ENCODE data around the gene DLG3. TPM values are rescaled to one million over a fixed set of nuclear protein-coding genes. Genes with fewer than 3 reads are reported as not detected.
"Not testable (repeated sequence)": the region's sequence is repeated elsewhere in the genome, so short reads cannot be mapped to it uniquely, and the experiment has no call there.

DLG3 gene
- total RNA-seq (2014; rRNA removed; shearing (Covaris generic)) = 31.5 and 42.3 TPM in 2 replicates

DNA sequence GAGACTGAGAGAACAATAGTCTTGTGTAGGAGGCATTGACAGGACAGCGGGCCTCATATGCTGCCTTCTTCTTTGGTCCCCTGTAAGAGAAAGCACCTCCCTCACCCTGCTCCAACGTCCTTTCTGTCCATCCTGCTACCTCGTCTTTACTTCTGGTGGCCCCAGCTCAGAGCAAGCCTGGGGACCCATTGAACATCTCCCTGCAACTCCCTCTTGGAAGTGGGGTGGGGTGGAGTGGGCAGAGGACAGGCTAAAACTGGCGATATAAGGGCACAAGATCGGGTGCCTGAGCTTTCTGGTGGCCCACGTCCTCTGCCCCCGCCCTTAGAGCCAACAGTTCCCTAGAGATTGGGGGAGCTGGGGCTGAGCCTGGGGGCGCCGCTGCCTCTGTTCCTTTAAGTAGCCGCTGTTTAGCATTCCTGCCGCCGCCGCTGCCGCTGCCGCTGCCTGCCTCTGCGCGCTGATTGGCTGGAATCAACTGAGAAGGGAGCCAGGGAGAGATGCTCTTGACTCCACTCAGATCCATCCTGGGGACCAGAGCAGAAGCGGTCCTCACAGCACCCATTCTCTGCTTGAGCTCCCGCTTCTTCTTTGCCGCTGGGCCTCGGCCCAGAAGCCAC is at the start of gene DLG3:
Gene DLG3 (plus strand): TSS at position 510 of the 620 bp plus-strand sequence. CDS start 367 bp downstream, outside the sequence.
- H3K4me3 ChIP-seq (ENCODE audit: insufficient read depth, low read depth, low read length) = peak within 1 kb of the TSS; percentile 12; the same call in 1 of the 2 replicates
- no peaks in the 10 kb centered on the region for H3K36me3 ChIP-seq (replicated peaks; ENCODE audit: control insufficient read depth, insufficient read depth, low read length)
- peak; percentile 89 for DNase-seq
- H3K27me3 ChIP-seq (ENCODE audit: control insufficient read depth, insufficient read depth, low read length) = peaks cover 11% of the 10 kb centered on the region

DNA sequence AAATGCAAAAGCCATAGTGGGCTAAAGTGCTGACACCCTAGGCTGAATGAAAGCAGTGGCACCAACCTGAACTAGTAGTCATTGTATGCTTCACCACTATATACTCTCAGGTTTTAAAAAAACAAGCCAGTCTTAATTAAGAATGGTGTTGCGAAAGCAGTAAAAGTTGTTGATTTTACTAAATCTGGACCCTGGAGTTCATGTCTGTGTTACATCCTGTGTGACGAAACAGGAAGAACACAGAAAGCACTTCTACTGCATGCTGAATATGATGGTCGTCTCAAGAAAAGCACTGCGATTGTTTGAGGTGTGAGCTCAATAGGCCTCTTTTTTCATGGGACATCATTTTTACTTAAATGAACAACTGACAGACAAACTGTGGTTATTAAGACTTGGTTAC is 45.7 kb upstream of the DLG3 start:
- Histone ChIP-seq H3K27me3 (ENCODE audit: control insufficient read depth, insufficient read depth, low read length) (no peaks in the 10 kb centered on the region), H3K36me3 (replicated peaks; ENCODE audit: control insufficient read depth, insufficient read depth, low read length) (peaks cover 3% of the 10 kb centered on the region), H3K4me3 (ENCODE audit: insufficient read depth, low read depth, low read length) (no peak overlapping the region)
- DNase-seq = no peak

DNA sequence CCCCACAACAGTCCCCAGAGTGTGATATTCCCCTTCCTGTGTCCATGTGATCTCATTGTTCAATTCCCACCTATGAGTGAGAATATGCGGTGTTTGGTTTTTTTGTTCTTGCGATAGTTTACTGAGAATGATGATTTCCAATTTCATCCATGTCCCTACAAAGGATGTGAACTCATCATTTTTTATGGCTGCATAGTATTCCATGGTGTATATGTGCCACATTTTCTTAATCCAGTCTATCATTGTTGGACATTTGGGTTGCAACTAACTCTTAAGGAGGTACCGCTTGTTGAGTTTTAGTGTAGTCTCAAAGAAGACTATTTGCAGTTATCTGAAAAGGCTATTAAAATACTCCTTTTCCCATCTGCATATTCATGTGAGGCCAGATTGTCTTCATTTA is 44.5 kb upstream of the DLG3 start:
- H3K36me3 ChIP-seq (replicated peaks; ENCODE audit: control insufficient read depth, insufficient read depth, low read length); DNase-seq; H3K4me3 ChIP-seq (ENCODE audit: insufficient read depth, low read depth, low read length); H3K27me3 ChIP-seq (ENCODE audit: control insufficient read depth, insufficient read depth, low read length): not testable (repeated sequence)

DNA sequence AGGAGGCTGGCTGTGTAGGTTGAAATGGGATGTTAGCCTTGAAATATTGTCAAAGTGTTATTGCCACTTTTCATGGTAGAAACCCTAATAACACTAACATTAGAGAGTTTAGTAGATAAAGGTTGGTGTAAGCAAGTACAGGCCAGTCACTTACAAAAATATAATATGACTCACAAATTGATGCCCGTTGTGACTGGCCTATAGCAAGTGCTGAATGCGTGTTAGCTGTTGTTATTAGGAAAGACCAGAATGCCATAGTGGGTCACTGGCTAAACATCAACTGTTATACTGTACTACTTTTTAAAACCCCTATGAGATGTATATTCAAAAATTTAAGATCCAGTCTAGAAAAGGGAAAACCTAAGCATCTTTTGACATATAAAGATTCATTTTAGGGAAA is 41.9 kb upstream of the DLG3 start:
- Histone ChIP-seq H3K36me3 (replicated peaks; ENCODE audit: control insufficient read depth, insufficient read depth, low read length) (peaks cover 8% of the 10 kb centered on the region), H3K4me3 (ENCODE audit: insufficient read depth, low read depth, low read length) (no peak overlapping the region), H3K27me3 (ENCODE audit: control insufficient read depth, insufficient read depth, low read length) (no peaks in the 10 kb centered on the region)
- DNase-seq = no peak

DNA sequence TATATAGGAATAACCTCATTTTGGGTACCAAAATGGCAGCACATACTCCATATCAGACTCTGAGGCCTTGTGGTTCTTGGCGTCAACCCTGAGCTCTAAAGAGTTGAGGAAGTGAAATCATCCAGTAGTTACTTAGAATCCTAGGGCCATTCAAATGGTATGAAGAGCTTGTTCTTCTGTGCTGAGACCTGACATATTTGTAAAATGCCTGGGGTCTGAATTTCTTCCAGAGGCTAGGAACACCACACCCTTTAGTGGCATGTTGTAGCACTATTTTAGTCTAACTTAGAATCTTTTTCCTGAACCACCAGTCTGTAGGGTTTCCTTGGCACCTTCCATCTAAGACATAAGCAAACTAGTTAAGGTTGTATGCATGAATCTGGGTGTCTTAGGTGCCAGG is 39.6 kb upstream of the DLG3 start:
- Histone ChIP-seq H3K4me3 (ENCODE audit: insufficient read depth, low read depth, low read length) (no peak overlapping the region), H3K27me3 (ENCODE audit: control insufficient read depth, insufficient read depth, low read length) (no peaks in the 10 kb centered on the region), H3K36me3 (replicated peaks; ENCODE audit: control insufficient read depth, insufficient read depth, low read length) (peaks cover 9% of the 10 kb centered on the region)
- no peak for DNase-seq

DNA sequence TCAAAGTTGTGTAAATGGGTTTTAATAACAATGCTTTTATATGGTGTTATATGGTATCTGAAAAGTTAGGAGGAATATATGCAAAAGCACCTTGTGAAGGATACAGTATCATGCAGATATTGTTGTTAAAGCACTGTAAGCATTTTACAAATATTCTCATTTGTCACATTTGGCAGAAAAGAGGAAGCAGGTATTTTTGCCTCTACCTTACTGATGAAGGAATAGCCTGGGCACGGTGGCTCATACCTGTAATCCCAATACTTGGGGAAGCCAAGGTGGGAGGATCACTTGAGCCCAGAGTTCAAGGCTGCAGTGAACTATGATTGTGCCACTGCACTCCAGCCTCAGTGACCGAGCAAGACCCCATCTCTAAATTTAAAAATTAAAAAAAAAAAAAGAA is 33.7 kb upstream of the DLG3 start:
- peaks cover 3% of the 10 kb centered on the region for H3K36me3 ChIP-seq (replicated peaks; ENCODE audit: control insufficient read depth, insufficient read depth, low read length)
- no peak for DNase-seq
- H3K27me3 ChIP-seq (ENCODE audit: control insufficient read depth, insufficient read depth, low read length) = no peaks in the 10 kb centered on the region
- H3K4me3 ChIP-seq (ENCODE audit: insufficient read depth, low read depth, low read length) = no peak overlapping the region

DNA sequence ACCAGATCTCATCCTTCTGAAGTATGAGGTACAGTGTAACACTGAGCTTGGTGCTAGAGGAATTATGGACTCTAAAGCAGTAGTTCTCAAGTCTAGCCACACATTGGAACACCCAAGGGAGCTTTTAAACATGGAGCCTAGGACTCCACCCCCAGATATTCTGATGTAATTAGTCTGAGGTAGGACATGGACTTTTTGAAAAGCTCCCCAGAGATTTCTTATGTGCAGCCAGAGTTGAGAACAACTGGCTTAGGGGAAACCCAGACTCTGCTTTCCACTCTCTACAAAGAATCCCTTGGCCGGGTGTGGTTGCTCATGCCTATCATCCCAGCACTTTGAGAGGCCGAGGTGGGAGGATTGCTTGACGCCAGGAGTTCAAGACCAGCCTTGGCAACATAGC is 33.2 kb upstream of the DLG3 start:
- no peaks in the 10 kb centered on the region for H3K27me3 ChIP-seq (ENCODE audit: control insufficient read depth, insufficient read depth, low read length)
- no peak for DNase-seq
- peaks cover 3% of the 10 kb centered on the region for H3K36me3 ChIP-seq (replicated peaks; ENCODE audit: control insufficient read depth, insufficient read depth, low read length)

DNA sequence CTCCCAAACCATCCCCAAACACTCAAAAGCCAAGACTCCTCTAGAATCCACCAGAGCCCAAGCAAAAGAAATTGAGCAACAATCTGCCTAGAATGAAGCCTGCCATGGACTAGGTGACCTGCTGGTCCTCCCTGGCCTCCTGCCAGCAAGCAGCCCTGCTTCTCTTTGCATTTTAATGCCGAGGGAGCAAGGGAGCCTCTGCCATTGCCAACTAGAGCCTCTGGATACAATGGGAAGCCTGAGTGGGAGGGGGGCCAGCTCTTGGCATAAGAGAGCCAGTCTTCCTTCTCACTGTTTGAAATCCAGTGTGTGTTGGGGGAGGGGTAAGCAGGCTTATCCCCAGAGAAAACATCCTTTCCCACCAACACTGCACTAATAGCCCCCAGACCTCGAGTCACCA is 23.0 kb upstream of the DLG3 start:
- DNase-seq = peak; percentile 52
- Histone ChIP-seq H3K4me3 (ENCODE audit: insufficient read depth, low read depth, low read length) (no peak overlapping the region), H3K36me3 (replicated peaks; ENCODE audit: control insufficient read depth, insufficient read depth, low read length) (peaks cover 3% of the 10 kb centered on the region), H3K27me3 (ENCODE audit: control insufficient read depth, insufficient read depth, low read length) (no peaks in the 10 kb centered on the region)

More for the DNA sequence above, 33.2 kb upstream of the DLG3 start:
- no peak overlapping the region for H3K4me3 ChIP-seq (ENCODE audit: insufficient read depth, low read depth, low read length)

DNA sequence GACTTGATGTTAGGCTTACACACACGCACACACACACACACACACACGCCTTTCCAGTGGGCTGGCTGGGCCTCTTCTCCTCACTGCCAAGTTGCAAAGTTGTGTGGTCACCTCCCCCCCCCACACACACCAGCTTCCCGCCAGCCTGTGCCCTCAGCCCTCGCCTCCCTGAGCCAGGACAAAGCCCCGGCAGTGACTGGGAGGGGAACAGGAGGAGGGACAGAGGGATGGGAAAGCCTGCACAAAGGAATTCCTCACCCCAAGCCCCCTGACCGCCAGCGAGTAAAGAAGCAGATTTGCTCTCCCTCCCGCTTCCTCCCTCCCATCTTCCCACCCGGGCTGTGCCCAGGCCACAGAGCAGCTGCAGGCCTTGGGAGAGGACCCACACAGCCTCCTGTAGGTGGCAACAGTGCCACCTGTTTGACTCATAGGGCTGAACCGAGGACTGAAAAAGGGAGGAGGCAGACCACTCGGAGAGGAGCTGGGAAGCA is 21.7 kb upstream of the DLG3 start, which contains the start of gene GDPD2:
Gene GDPD2 (plus strand): TSS at position 464 of the 491 bp plus-strand sequence. CDS start 1,671 bp downstream, outside the sequence.
- peak; percentile 73 for DNase-seq
- Histone ChIP-seq H3K27me3 (ENCODE audit: control insufficient read depth, insufficient read depth, low read length) (no peaks in the 10 kb centered on the region), H3K4me3 (ENCODE audit: insufficient read depth, low read depth, low read length) (peak within 1 kb of the TSS; percentile 14; the same call in 1 of the 2 replicates), H3K36me3 (replicated peaks; ENCODE audit: control insufficient read depth, insufficient read depth, low read length) (peaks cover 3% of the 10 kb centered on the region)

DNA sequence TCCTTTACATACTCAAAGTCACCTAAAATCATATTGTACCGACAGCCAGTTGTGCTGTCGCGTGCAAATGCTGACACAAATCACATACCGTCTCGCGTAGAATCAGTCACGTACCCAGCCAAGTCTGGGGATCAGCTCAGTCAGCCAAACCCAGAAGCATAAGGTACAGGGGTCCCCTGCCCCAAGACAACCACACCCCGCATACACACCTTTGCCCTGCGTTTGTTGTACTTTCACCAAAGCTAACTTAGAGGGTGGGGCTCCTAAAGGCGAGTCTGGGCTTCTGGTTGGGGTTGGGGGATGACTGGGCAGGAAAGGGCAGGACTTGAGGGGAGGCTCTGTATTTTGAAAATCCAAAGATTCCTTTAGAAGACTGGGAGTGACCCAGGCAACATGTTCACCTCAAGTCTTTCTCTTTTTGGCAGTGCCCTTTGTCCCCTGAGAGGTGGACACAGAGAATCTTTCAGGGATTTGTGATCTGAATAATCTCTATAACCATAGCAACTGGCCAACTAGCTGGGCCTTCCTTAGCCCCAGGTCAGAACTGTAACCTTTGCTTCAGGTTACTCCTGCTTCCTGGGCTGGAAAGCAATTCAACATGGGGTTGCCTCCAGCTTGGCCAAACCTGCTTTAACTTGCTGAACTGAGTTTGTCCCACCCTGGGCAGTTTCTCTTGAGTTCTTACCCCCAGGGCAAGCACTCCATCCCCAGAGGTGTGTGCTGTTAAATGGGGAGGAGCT is 20.5 kb upstream of the DLG3 start:
- no peak for DNase-seq
- no peak overlapping the region for H3K4me3 ChIP-seq (ENCODE audit: insufficient read depth, low read depth, low read length)
- no peaks in the 10 kb centered on the region; the same call in 1 of the 2 replicates for H3K36me3 ChIP-seq (replicated peaks; ENCODE audit: control insufficient read depth, insufficient read depth, low read length)
- H3K27me3 ChIP-seq (ENCODE audit: control insufficient read depth, insufficient read depth, low read length) = no peaks in the 10 kb centered on the region

DNA sequence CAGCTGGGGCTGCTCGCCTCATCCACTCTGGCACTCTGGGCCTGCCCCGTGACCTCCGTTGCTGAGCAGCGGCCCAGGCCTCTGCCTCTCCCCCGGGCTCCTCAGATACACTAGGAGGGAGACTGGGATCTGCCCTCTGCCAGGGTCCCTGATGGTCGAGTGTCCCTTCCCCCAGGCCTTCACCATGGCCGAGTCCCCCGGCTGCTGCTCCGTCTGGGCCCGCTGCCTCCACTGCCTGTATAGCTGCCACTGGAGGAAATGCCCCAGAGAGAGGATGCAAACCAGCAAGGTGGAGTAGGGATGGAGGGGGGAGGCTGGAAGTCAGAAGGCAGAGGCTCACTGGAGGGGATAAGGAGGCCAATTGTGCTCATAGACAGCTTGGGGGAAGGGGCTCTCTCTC is 19.8 kb upstream of the DLG3 start:
- no peaks in the 10 kb centered on the region for H3K27me3 ChIP-seq (ENCODE audit: control insufficient read depth, insufficient read depth, low read length)
- DNase-seq = no peak
- H3K36me3 ChIP-seq (replicated peaks; ENCODE audit: control insufficient read depth, insufficient read depth, low read length) = no peaks in the 10 kb centered on the region; the same call in 1 of the 2 replicates
- H3K4me3 ChIP-seq (ENCODE audit: insufficient read depth, low read depth, low read length) = no peak overlapping the region

DNA sequence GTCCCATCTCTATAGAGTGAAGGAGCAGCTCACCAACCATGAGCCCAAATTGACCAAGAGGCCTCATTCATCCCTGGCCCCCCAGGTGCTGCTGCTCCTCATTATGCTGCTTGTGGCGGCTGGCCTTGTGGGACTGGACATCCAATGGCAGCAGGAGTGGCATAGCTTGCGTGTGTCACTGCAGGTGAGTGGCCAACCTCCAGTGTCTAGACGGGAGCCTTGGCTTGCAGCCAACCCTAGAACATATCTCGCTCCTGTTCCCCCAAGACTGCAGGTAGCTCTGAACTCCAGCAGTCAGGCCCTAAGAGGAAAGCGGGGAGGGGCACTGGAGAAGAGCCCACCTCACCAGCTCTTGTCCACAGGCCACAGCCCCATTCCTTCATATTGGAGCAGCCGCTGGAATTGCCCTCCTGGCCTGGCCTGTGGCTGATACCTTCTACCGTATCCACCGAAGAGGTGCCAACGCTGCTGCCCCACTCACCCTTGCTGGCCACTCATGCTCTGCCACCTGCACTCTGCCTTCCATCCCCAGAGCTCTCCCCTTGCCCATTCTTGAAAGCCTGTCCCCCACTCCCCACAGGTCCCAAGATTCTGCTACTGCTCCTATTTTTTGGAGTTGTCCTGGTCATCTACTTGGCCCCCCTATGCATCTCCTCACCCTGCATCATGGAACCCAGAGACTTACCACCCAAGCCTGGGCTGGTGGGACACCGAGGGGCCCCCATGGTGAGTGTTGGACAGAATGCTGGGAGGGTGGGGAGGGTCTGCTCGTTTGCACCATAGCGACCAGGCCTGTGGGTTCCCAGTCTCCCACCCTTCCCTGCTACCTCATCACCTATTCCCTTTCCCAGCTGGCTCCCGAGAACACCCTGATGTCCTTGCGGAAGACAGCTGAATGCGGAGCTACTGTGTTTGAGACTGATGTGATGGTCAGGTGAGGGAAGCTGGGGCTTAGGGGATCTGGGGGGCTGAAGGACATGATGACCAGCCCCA is 18.1 kb upstream of the DLG3 start:
- Histone ChIP-seq H3K36me3 (replicated peaks; ENCODE audit: control insufficient read depth, insufficient read depth, low read length) (no peaks in the 10 kb centered on the region), H3K27me3 (ENCODE audit: control insufficient read depth, insufficient read depth, low read length) (no peaks in the 10 kb centered on the region)

DNA sequence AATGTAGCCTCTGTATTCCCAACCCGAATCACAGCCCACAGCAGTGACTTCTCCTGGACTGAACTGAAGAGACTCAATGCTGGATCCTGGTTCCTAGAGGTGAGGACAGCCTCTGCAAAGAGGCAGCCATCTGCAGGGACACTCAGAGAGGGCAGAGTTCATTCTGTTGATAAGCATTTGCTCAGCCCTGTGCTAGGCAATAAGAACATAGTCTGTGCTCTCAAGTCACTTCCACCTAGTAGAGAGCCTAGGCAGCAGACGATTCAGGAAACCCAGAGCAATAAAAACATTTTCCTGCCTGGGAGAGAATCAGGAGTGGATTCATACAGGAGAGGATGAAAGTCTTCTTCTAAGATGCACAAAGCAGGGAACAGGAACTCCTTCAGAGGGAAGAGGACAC is 17.3 kb upstream of the DLG3 start:
- Histone ChIP-seq H3K27me3 (ENCODE audit: control insufficient read depth, insufficient read depth, low read length) (no peaks in the 10 kb centered on the region), H3K4me3 (ENCODE audit: insufficient read depth, low read depth, low read length) (no peak overlapping the region), H3K36me3 (replicated peaks; ENCODE audit: control insufficient read depth, insufficient read depth, low read length) (no peaks in the 10 kb centered on the region)
- no peak for DNase-seq

More for the DNA sequence above, 18.1 kb upstream of the DLG3 start:
- H3K4me3 ChIP-seq (ENCODE audit: insufficient read depth, low read depth, low read length) = no peak overlapping the region
- no peak for DNase-seq

DNA sequence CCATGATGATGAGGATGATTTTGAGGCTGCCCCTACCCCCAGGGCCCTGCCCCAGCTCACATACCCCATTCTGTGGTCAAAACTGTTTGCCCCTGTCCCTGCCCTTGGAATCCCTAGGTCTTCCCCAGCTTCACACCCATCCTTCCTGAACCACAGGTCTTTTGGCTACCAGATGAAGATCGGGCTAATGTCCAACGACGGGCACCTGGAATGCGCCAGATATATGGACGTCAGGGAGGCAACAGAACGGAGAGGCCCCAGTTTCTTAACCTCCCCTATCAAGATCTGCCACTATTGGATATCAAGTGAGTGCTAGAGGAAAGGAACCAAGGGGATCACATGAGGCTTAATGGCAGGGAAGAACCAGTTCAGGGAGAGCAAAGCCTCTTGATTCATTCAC is 14.9 kb upstream of the DLG3 start:
- Histone ChIP-seq H3K36me3 (replicated peaks; ENCODE audit: control insufficient read depth, insufficient read depth, low read length) (no peaks in the 10 kb centered on the region), H3K27me3 (ENCODE audit: control insufficient read depth, insufficient read depth, low read length) (no peaks in the 10 kb centered on the region)
- DNase-seq = no peak

More for the DNA sequence above, 14.9 kb upstream of the DLG3 start:
- H3K4me3 ChIP-seq (ENCODE audit: insufficient read depth, low read depth, low read length) = no peak overlapping the region
